Gastrocnemius medialis (tissue), 4 donors: ENCODE results near the gene ENGASE. TPM values are rescaled to one million over a fixed set of nuclear protein-coding genes. Genes with fewer than 3 reads are reported as not detected.

ENCODE experiments used
- ATAC-seq, 2 donors: fragments of 150-250 bp; one replicate each; pipeline ENCODE4 v1.9.1; 2016
- DNase-seq, 2 donors: peaks; one replicate each; pipeline ENCODE4 v3.0.0-alpha.2; 2019
- H3K27ac ChIP-seq, 4 donors: fragments of 200-600 bp; sonication (generic); 1 replicate in 1 of 4; 2 replicates in 3 of 4; pipeline ENCODE4 v1.5.1; 2016 to 2018; ENCODE audit warnings: mild to moderate bottlenecking in 2 of 4, moderate library complexity in 1 of 4
- H3K27me3 ChIP-seq, 3 donors: fragments of 200-600 bp; sonication (generic) in 2 of 3; 1 replicate in 1 of 3; 2 replicates in 2 of 3; pipeline versions ENCODE4 v1.5.1 to v1.6.0; 2016 to 2019; ENCODE audit warnings: mild to moderate bottlenecking in 1 of 3, moderate library complexity in 1 of 3
- H3K36me3 ChIP-seq, 2 donors: fragments of 200-600 bp; sonication (generic) in 1 of 2; one replicate each; pipeline ENCODE4 v1.5.1; 2017 to 2018
- H3K4me1 ChIP-seq, 2 donors: fragments of 200-600 bp; sonication (generic) in 1 of 2; one replicate each; pipeline ENCODE4 v1.5.1; 2016 to 2017; ENCODE audit warnings: mild to moderate bottlenecking in 2 of 2
- H3K4me3 ChIP-seq, 4 donors: fragments of 200-600 bp; sonication (generic) in 3 of 4; 1 replicate in 1 of 4; 2 replicates in 3 of 4; pipeline ENCODE4 v1.5.1; 2016 to 2019; ENCODE audit warnings: mild to moderate bottlenecking in 2 of 4
- H3K9me3 ChIP-seq, 3 donors: fragments of 200-600 bp; sonication (generic) in 2 of 3; 1 replicate in 1 of 3; 2 replicates in 2 of 3; pipeline ENCODE4 v1.5.1; 2016 to 2019
- POLR2A ChIP-seq, 2 donors: fragments of 450-650 bp; IDR thresholded peaks; one replicate each; pipeline ENCODE4 v1.6.1; 2017; ENCODE audit warnings: antibody characterized with exemption in 2 of 2, mild to moderate bottlenecking in 2 of 2, moderate library complexity in 2 of 2
- in situ Hi-C, 4 donors: fragments of 200-750 bp; cut with MboI; loops; one replicate each; pipeline versions ENCODE4 v1.15.0 to v1.8.0; 2017; ENCODE audit warnings: low sequenced_read_pairs in 4 of 4
- intact Hi-C: fragments of 100-400 bp; cut with DNase I; formaldehyde crosslinking; loops from one replicate; pipeline ENCODE4 v1.15.1; 2023; ENCODE audit warnings: low total_unique reads
- total RNA-seq, 4 donors: library from RNA; depleted of rRNA; stranded (reverse); fragments of >200 nt; gene quantifications; one replicate each; pipeline versions ENCODE4 v1.1.0 to v1.2.3, GENCODE V29; 2016
- TF ChIP-seq, protein P1 (sequence below), 5 experiments: fragments of 450-650 bp in 3 of 5; fragments of 200-600 bp in 2 of 5; sonication (generic) in 2 of 5; IDR thresholded peaks in 4 of 5; conservative IDR thresholded peaks in 1 of 5; 1 replicate in 4 of 5; 2 replicates in 1 of 5; pipeline ENCODE4 v1.5.1; 2016 to 2019; ENCODE audit warnings: antibody characterized with exemption in 5 of 5, mild to moderate bottlenecking in 3 of 5, moderate library complexity in 3 of 5

ENGASE gene
- total RNA-seq, 4 donors from 2014 or later = 5.1 to 14.2 (median 9.3) TPM

DNA sequence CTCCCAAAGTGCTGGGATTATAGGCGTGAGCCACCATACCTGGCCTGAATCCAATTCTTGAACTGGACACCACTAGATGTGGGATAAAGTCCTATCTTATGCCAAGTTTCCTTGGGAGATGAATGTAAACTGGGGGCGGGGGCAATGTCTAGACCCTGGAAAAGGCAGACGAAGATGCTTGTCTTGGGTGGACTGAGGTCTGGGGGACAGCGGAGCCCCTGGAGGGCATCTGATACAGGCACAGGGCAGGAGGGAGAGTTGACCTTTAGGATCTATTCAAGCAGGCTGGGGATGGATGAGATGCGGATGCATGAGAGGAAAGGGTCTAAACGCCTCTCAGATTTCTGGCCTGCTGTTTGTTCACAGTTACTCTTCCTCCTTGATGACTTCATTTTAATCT, 38.9 kb upstream of the ENGASE start:
- no peak overlapping the region for H3K4me3 ChIP-seq
- DNase-seq = no peak
- H3K27ac ChIP-seq = no peak overlapping the region
- ATAC-seq = no peak
- no peaks in the 10 kb centered on the region for H3K36me3 ChIP-seq
- H3K27me3 ChIP-seq = no peaks in the 10 kb centered on the region
- in situ Hi-C loops (no loop called here), intact Hi-C loops (no loop called here)
- H3K4me1 ChIP-seq = peaks cover 12 to 33% of the 10 kb centered on the region in 2 donors
- no peak for TF ChIP-seq POLR2A (IDR thresholded peaks at IDR 0.05)
- TF ChIP-seq, protein P1, sequence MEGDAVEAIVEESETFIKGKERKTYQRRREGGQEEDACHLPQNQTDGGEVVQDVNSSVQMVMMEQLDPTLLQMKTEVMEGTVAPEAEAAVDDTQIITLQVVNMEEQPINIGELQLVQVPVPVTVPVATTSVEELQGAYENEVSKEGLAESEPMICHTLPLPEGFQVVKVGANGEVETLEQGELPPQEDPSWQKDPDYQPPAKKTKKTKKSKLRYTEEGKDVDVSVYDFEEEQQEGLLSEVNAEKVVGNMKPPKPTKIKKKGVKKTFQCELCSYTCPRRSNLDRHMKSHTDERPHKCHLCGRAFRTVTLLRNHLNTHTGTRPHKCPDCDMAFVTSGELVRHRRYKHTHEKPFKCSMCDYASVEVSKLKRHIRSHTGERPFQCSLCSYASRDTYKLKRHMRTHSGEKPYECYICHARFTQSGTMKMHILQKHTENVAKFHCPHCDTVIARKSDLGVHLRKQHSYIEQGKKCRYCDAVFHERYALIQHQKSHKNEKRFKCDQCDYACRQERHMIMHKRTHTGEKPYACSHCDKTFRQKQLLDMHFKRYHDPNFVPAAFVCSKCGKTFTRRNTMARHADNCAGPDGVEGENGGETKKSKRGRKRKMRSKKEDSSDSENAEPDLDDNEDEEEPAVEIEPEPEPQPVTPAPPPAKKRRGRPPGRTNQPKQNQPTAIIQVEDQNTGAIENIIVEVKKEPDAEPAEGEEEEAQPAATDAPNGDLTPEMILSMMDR (IDR thresholded peaks at IDR 0.05 in 4 of 5, conservative IDR thresholded peaks at IDR 0.05 in 1 of 5) = no peak
- no peaks in the 10 kb centered on the region for H3K9me3 ChIP-seq

DNA sequence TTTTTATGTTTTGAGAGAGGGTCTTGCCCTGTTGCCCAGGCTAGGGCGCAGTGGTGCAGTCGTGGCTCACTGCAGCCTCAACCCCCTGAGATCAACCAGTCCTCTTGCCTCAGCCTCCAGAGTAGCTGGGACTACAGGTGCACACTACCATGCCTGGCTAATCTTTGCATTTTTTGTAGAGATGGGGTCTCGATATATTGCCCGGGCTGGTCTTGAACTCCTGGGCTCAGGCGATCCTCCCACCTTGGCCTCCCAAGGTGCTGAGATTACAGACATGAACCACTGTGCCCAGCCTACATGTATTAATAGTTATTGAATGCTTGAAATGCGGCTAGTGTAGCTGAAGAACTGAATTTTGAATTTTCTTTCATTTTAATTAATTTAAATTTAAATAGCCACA, 38.4 kb upstream of the ENGASE start:
- H3K4me3 ChIP-seq = no peak overlapping the region
- in situ Hi-C loops = no loop called here
- TF ChIP-seq POLR2A (IDR thresholded peaks at IDR 0.05) = no peak
- TF ChIP-seq, protein P1 (IDR thresholded peaks at IDR 0.05 in 4 of 5, conservative IDR thresholded peaks at IDR 0.05 in 1 of 5) = no peak
- DNase-seq (no peak), ATAC-seq (no peak)
- intact Hi-C loops = no loop called here
- no peaks in the 10 kb centered on the region for H3K36me3 ChIP-seq
- no peaks in the 10 kb centered on the region for H3K9me3 ChIP-seq
- H3K27me3 ChIP-seq = no peaks in the 10 kb centered on the region
- peak overlapping the region in 3 of 4 donors; percentile 20 to 50 (median 42) for H3K27ac ChIP-seq
- peaks cover 12 to 33% of the 10 kb centered on the region in 2 donors for H3K4me1 ChIP-seq

DNA sequence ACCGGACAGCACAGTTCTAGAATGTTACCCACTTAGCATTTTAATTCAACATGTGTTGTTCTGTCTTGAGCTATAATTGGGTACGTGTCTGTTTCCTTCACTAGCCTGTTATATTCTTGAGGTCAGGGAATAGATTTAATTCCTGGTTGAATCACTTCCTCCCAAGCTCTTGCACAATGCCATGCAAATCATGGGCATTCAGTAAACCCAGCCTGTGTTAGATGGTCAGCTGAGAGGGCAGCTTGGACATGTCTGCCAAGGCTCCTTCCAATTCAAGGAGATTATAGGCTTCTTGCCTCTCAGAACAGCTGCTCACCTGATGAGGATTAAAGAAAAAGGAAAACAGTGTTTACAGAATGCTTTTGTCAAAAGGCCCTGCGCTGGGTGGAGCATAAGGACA, 38.0 kb upstream of the ENGASE start:
- no peak for DNase-seq
- intact Hi-C loops = no loop called here
- H3K4me1 ChIP-seq = peaks cover 12 to 33% of the 10 kb centered on the region in 2 donors

DNA sequence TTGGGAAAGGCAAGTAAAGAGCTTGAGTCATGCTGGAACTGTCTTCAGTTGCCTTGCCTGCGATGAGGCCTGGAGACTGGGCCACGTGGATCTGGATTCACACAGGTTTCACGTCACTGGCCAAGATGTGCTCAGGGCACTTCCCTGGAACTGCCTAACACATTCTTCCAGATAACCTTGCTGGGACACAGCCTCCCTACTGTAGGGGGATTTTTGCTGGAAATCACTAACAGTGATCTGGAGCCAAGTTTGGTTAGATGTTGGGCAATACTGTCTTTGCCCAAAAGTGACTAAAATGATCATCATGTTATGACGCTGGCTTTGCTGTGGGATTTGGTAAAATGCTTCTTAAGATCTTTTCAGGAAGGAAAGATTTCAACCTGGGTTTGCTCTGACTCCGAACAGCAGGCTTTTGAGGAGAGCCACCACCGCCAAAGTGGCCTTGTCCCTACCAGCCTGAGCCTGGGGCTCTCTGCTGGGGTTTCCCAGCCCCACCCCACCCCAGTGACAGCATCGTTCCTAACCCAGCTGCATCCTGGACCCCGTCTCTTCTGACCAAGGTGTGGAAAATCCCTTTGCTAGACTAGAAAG, 36.0 kb upstream of the ENGASE start:
- Histone ChIP-seq H3K4me1 (peaks cover 11 to 32% of the 10 kb centered on the region in 2 donors), H3K9me3 (no peaks in the 10 kb centered on the region), H3K27ac (peak overlapping the region; percentile 42 to 63 (median 56)), H3K27me3 (no peaks in the 10 kb centered on the region), H3K4me3 (no peak overlapping the region), H3K36me3 (no peaks in the 10 kb centered on the region)
- intact Hi-C loops = no loop called here
- in situ Hi-C loops = no loop called here
- TF ChIP-seq, protein P1 (IDR thresholded peaks at IDR 0.05 in 4 of 5, conservative IDR thresholded peaks at IDR 0.05 in 1 of 5) = no peak
- TF ChIP-seq POLR2A (IDR thresholded peaks at IDR 0.05) = peak in 1 of 2 donors; percentile 23
- ATAC-seq (peak; percentile 37 to 66), DNase-seq (peak in 1 of 2 donors; percentile 69)

More for the DNA sequence above, 38.0 kb upstream of the ENGASE start:
- TF ChIP-seq POLR2A (IDR thresholded peaks at IDR 0.05) = no peak
- TF ChIP-seq, protein P1 (IDR thresholded peaks at IDR 0.05 in 4 of 5, conservative IDR thresholded peaks at IDR 0.05 in 1 of 5) = no peak
- H3K27me3 ChIP-seq = no peaks in the 10 kb centered on the region
- peak; percentile 51 to 81 for ATAC-seq
- no peak overlapping the region for H3K4me3 ChIP-seq
- H3K27ac ChIP-seq = peak overlapping the region; percentile 20 to 50 (median 40)
- H3K36me3 ChIP-seq = no peaks in the 10 kb centered on the region
- H3K9me3 ChIP-seq = no peaks in the 10 kb centered on the region
- in situ Hi-C loops = no loop called here
